BJ (cell line): ENCODE measurements around the gene LMNTD2. TPM values are rescaled to one million over a fixed set of nuclear protein-coding genes. Genes with fewer than 3 reads are reported as not detected.
A peak's percentile ranks its signal among the peaks of the same experiment; 100 is the strongest.

Experiments used
- CTCF ChIA-PET: fragments of 350-600 bp; formaldehyde crosslinking; extraction: SDS; loops from one replicate; lab custom pipeline; 2021; ENCODE audit warnings: antibody characterized with exemption, inconsistent platforms; lab: Yijun Ruan, JAX
- POLR2A ChIA-PET: fragments of 300-600 bp; sonication (Branson Sonifier 250); formaldehyde crosslinking; extraction: SDS; loops from one replicate; lab custom pipeline; 2021; ENCODE audit warnings: antibody characterized with exemption; lab: Charles Lee
- DNase-seq: peaks from one replicate; pipeline ENCODE4 v3.0.0-alpha.2; 2011; ENCODE audit warnings: low read depth
- H3K27me3 ChIP-seq: 2 replicates; pipeline ENCODE4 v1.6.0; 2011; ENCODE audit warnings: low read length; ENCODE audit not compliant: control insufficient read depth, insufficient read depth
- H3K36me3 ChIP-seq: 2 replicates; pipeline ENCODE4 v1.5.1; 2011; ENCODE audit warnings: low read length; ENCODE audit not compliant: control insufficient read depth, insufficient read depth
- H3K4me3 ChIP-seq: 2 replicates; pipeline ENCODE4 v1.5.1; 2011; ENCODE audit warnings: low read depth, mild to moderate bottlenecking, control low read depth, low read length
- polyA plus RNA-seq: library from polyadenylated mRNA; depleted of rRNA; stranded (reverse); fragments of >200 nt; gene quantifications from 2 replicates; pipeline ENCODE4 v1.2.3, GENCODE V29; 2011
- TF ChIP-seq, protein P1 (sequence below): IDR thresholded peaks from 2 replicates; pipeline ENCODE4 v1.5.1; 2011; ENCODE audit warnings: low read depth, mild to moderate bottlenecking, control low read depth, inconsistent platforms, low read length, moderate library complexity; ENCODE audit not compliant: insufficient read depth

Gene LMNTD2
- polyA plus RNA-seq, 1 experiment: 2.5 TPM

DNA sequence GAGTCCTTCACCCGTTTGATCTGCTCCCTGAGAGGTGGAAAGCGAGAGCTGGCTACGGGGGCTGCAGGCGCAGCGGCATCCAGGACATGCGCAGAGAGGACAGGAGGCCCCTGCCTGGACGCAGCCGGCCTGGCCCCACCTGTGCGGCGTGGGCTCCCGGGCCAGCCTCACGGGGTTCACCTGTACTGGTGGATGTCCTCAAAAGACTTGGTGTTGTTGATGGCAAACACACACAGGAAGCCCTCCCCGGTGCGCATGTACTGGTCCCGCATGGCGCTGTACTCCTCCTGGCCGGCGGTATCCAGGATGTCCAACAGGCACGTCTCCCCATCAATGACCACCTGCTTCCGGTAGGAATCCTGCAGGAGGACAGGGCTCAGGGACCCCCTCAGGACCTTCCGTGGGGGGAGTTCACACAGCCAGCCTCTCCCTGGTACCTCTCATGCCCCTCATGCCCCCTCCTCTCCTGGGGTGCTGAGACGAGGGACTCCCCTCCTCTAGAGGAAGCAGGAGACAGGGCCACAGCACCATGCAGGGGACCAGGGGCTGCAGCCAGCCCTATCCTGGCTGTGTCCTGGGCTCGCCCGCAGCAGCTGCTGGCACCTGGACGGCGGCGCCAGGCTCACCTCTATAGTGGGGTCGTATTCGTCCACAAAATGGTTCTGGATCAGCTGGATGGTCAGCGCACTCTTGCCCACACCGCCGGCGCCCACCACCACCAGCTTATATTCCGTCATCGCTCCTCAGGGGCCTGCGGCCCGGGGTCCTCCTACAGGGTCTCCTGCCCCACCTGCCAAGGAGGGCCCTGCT, 26.7 kb downstream of the LMNTD2 start:
- H3K27me3 ChIP-seq: no peaks in the 10 kb centered on the region
- peak overlapping the region; percentile 65 for H3K4me3 ChIP-seq
- POLR2A ChIA-PET: no interaction called here
- TF ChIP-seq, protein P1, sequence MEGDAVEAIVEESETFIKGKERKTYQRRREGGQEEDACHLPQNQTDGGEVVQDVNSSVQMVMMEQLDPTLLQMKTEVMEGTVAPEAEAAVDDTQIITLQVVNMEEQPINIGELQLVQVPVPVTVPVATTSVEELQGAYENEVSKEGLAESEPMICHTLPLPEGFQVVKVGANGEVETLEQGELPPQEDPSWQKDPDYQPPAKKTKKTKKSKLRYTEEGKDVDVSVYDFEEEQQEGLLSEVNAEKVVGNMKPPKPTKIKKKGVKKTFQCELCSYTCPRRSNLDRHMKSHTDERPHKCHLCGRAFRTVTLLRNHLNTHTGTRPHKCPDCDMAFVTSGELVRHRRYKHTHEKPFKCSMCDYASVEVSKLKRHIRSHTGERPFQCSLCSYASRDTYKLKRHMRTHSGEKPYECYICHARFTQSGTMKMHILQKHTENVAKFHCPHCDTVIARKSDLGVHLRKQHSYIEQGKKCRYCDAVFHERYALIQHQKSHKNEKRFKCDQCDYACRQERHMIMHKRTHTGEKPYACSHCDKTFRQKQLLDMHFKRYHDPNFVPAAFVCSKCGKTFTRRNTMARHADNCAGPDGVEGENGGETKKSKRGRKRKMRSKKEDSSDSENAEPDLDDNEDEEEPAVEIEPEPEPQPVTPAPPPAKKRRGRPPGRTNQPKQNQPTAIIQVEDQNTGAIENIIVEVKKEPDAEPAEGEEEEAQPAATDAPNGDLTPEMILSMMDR: no peak
- peaks cover 22% of the 10 kb centered on the region for H3K36me3 ChIP-seq
- CTCF ChIA-PET: interaction anchor here (0.8 to 2.7 kb wide), 3 partner anchors 9 to 15 kb away, joined by 3 to 13 read pairs (median 4); no protein-coding TSS in a partner anchor
- no peak for DNase-seq

DNA sequence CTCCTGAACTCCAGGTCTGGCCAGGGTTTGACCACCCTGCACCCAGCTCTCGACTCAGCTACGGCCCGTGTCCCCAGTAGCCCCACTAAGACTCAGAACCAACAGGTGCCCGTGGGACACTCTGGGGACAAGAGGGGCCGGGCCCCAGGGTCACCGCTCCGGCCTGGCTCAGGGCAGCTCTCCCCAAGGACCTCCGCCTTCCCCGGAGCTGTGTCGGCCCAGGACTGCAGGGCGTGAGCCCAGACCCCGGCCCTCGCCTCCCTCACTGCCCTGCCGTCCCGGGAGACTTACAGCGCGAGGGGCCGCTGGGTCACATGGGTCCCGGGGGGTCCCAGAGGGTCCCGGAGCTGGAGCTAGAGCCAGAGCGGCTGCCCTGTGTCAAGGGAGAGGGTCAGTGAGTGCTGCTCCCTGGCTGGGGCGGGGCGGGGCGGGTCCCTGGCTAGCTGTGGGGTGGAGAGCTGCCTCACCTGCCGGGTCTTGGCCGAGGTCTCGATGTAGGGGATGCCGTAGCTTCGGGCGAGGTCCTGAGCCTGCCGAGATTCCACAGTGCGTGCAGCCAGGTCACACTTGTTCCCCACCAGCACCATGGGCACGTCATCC, 27.5 kb downstream of the LMNTD2 start:
- Histone ChIP-seq H3K27me3 (no peaks in the 10 kb centered on the region), H3K4me3 (no peak overlapping the region), H3K36me3 (peaks cover 22% of the 10 kb centered on the region)
- TF ChIP-seq, protein P1: no peak
- no peak for DNase-seq
- ChIA-PET POLR2A (no interaction called here), CTCF (interaction anchor here (2.7 kb wide), 1 partner anchor 14 kb away, joined by 13 read pairs; no protein-coding TSS in a partner anchor)

DNA sequence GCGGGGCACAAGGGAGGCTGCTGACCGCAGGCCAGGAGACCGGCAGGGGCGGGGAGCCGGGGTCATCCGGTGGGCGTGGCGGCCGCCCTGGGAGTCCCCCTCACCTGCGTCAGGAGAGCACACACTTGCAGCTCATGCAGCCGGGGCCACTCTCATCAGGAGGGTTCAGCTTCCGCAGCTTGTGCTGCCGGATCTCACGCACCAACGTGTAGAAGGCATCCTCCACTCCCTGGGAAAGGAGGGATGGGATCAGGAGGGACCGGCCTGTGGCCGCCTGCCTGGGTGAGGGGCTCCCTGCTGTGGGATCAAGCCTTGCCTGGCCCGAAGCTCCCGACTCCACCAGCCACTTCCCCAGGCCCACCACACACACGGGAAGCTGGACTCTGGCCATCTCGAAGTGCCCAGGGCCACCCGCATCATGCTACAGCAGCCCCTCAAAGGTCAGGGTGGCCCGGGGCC, 28.0 kb downstream of the LMNTD2 start:
- ChIA-PET POLR2A (no interaction called here), CTCF (interaction anchor here (0.7 to 2.7 kb wide), 2 partner anchors 14 kb away, joined by 3 to 13 read pairs; no protein-coding TSS in a partner anchor)
- TF ChIP-seq, protein P1: no peak
- Histone ChIP-seq H3K36me3 (peaks cover 22% of the 10 kb centered on the region), H3K27me3 (no peaks in the 10 kb centered on the region), H3K4me3 (no peak overlapping the region)
- no peak for DNase-seq

DNA sequence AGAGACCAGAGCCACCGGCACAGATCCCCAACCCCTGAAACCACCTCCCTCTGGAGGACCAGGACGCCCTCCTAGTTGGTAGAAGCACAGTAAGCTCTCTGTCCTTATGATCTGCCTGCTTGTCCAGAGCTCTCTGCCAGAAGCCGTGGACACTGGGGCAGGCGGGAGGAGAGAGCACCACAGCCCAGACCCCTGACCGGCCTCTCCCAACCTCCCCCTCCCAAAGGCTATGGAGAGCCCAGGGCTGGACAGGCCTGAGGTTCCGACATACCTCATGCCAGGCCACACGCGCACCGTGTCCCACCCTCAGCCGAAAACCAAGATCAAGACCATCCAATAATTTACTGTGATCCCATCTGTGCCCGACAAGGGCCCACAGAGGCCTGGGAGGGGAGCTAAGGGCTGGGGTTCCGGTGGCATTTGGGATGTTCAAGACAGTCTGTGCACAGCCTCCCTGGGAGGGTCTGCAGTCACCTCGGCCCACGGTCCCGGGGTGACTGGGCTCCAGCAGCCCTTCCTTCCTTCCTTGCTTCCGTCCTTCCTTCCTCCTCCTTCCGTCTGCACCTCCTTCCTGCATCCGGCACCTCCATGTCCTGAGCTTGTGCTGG, 28.5 kb downstream of the LMNTD2 start:
- CTCF ChIA-PET: interaction anchor here (0.7 kb wide), 1 partner anchor 13 kb away, joined by 3 read pairs; no protein-coding TSS in a partner anchor
- H3K4me3 ChIP-seq: no peak overlapping the region
- peaks cover 22% of the 10 kb centered on the region for H3K36me3 ChIP-seq
- H3K27me3 ChIP-seq: no peaks in the 10 kb centered on the region
- DNase-seq: no peak
- POLR2A ChIA-PET: no interaction called here
- TF ChIP-seq, protein P1: no peak
